HEK293 (cell line): ENCODE measurements around the gene ATG10.

Source experiments
- CTCF ChIA-PET: fragments of 350-600 bp; formaldehyde crosslinking; extraction: SDS; loops from one replicate; lab custom pipeline; 2021; ENCODE audit warnings: antibody characterized with exemption; lab: Yijun Ruan, JAX
- POLR2A ChIA-PET: fragments of 300-600 bp; formaldehyde crosslinking; extraction: SDS; loops from one replicate; lab custom pipeline; 2020; ENCODE audit warnings: antibody characterized with exemption, inconsistent platforms; lab: Yijun Ruan, JAX
- H3K27ac ChIP-seq: fragments of 200-500 bp; sonication (Bioruptor generic); 2 replicates; pipeline ENCODE4 v1.5.1; 2014; ENCODE audit warnings: low read depth, low read length, control low read depth, inconsistent platforms; ENCODE audit errors: extremely low read depth
- H3K36me3 ChIP-seq, 2 experiments: fragments of 200-500 bp in 1 of 2; sonication (Bioruptor generic) in 1 of 2; 1 replicate in 1 of 2; 2 replicates in 1 of 2; pipeline ENCODE4 v1.5.1; 2014 to 2017; ENCODE audit warnings: inconsistent platforms in 2 of 2, low read length in 2 of 2; ENCODE audit not compliant: control insufficient read depth in 2 of 2, insufficient read depth in 1 of 2
- H3K4me1 ChIP-seq: fragments of 200-500 bp; sonication (Bioruptor generic); 2 replicates; pipeline ENCODE4 v1.5.1; 2014; ENCODE audit warnings: mild to moderate bottlenecking, low read length, inconsistent platforms; ENCODE audit not compliant: control insufficient read depth, insufficient read depth
- H3K4me3 ChIP-seq: 2 replicates; pipeline ENCODE4 v1.5.1; 2011; ENCODE audit warnings: low read depth, mild to moderate bottlenecking, control low read depth, low read length, moderate library complexity
- H3K9me3 ChIP-seq: fragments of 200-500 bp; sonication (Bioruptor generic); 2 replicates; pipeline ENCODE4 v1.5.1; 2014; ENCODE audit warnings: low read depth, low read length, inconsistent platforms; ENCODE audit not compliant: control insufficient read depth, insufficient read depth
- EGR2 ChIP-seq: fragments of 450-650 bp; formaldehyde crosslinking; IDR thresholded peaks from 2 replicates; pipeline ENCODE4 v1.5.1; 2016; ENCODE audit warnings: low read depth, missing biosample characterization, missing genetic modification characterization
- GLI2 ChIP-seq: fragments of 450-650 bp; formaldehyde crosslinking; IDR thresholded peaks from 2 replicates; pipeline ENCODE4; 2017; ENCODE audit warnings: missing biosample characterization, missing genetic modification characterization, low read depth, borderline replicate concordance
- GLIS1 ChIP-seq: fragments of 450-650 bp; formaldehyde crosslinking; IDR thresholded peaks from 2 replicates; pipeline ENCODE4 v1.5.1; 2016; ENCODE audit warnings: missing biosample characterization, missing genetic modification characterization
- MYNN ChIP-seq: fragments of 450-650 bp; formaldehyde crosslinking; IDR thresholded peaks from 2 replicates; pipeline ENCODE4 v1.5.1; 2016; ENCODE audit warnings: missing biosample characterization, missing genetic modification characterization, borderline replicate concordance
- OSR2 ChIP-seq: fragments of 450-650 bp; formaldehyde crosslinking; IDR thresholded peaks from 2 replicates; pipeline ENCODE4 v1.5.1; 2016; ENCODE audit warnings: missing biosample characterization, missing genetic modification characterization
- SCRT2 ChIP-seq: fragments of 450-650 bp; formaldehyde crosslinking; IDR thresholded peaks from 2 replicates; pipeline ENCODE4 v1.5.1; 2016; ENCODE audit warnings: missing biosample characterization, missing genetic modification characterization
- SETDB1 ChIP-seq: IDR thresholded peaks from one replicate; pipeline ENCODE4 v1.6.1; 2017; ENCODE audit warnings: mild to moderate bottlenecking, low read length, moderate library complexity, mixed read lengths; ENCODE audit not compliant: insufficient read length
- SP2 ChIP-seq: fragments of 450-650 bp; formaldehyde crosslinking; IDR thresholded peaks from 2 replicates; pipeline ENCODE4 v1.5.1; 2016; ENCODE audit warnings: missing biosample characterization, missing genetic modification characterization
- SP3 ChIP-seq: fragments of 450-650 bp; formaldehyde crosslinking; IDR thresholded peaks from 2 replicates; pipeline ENCODE4 v1.5.1; 2016; ENCODE audit warnings: missing biosample characterization, missing genetic modification characterization
- ZBTB1 ChIP-seq: fragments of 450-650 bp; formaldehyde crosslinking; IDR thresholded peaks from 2 replicates; pipeline ENCODE4 v1.5.1; 2016; ENCODE audit warnings: missing biosample characterization, missing genetic modification characterization
- ZBTB48 ChIP-seq: fragments of 450-650 bp; formaldehyde crosslinking; IDR thresholded peaks from 2 replicates; pipeline ENCODE4 v1.5.1; 2016; ENCODE audit warnings: missing biosample characterization, missing genetic modification characterization
- ZFHX2 ChIP-seq: fragments of 450-650 bp; formaldehyde crosslinking; conservative IDR thresholded peaks from 2 replicates; pipeline ENCODE4 v1.5.1; 2016; ENCODE audit warnings: missing biosample characterization, missing genetic modification characterization
- ZFP3 ChIP-seq: fragments of 450-650 bp; formaldehyde crosslinking; IDR thresholded peaks from 2 replicates; pipeline ENCODE4 v1.5.1; 2016; ENCODE audit warnings: low read depth, missing biosample characterization, missing genetic modification characterization
- ZNF133 ChIP-seq: fragments of 450-650 bp; formaldehyde crosslinking; IDR thresholded peaks from 2 replicates; pipeline ENCODE4 v1.5.1; 2016; ENCODE audit warnings: missing biosample characterization, missing genetic modification characterization
- ZNF138 ChIP-seq: fragments of 450-650 bp; formaldehyde crosslinking; IDR thresholded peaks from 2 replicates; pipeline ENCODE4 v1.5.1; 2016; ENCODE audit warnings: missing biosample characterization, missing genetic modification characterization, borderline replicate concordance
- ZNF19 ChIP-seq: fragments of 450-650 bp; formaldehyde crosslinking; IDR thresholded peaks from 2 replicates; pipeline ENCODE4; 2016; ENCODE audit warnings: missing biosample characterization, missing genetic modification characterization, low read depth
- ZNF2 ChIP-seq: fragments of 450-650 bp; formaldehyde crosslinking; IDR thresholded peaks from 2 replicates; pipeline ENCODE4 v1.5.1; 2016; ENCODE audit warnings: missing biosample characterization, missing genetic modification characterization
- ZNF221 ChIP-seq: fragments of 450-650 bp; formaldehyde crosslinking; IDR thresholded peaks from 2 replicates; pipeline ENCODE4 v1.5.1; 2017; ENCODE audit warnings: missing biosample characterization, missing genetic modification characterization, borderline replicate concordance
- ZNF274 ChIP-seq, 2 experiments: fragments of 200-500 bp in 1 of 2; fragments of 450-650 bp in 1 of 2; sonication (Bioruptor generic) in 1 of 2; formaldehyde crosslinking in 1 of 2; IDR thresholded peaks; 2 replicates each; pipeline versions ENCODE4 v1.5.1 to v1.6.1; 2014 to 2016; ENCODE audit warnings: borderline replicate concordance in 1 of 2, inconsistent platforms in 1 of 2, low read length in 1 of 2, missing biosample characterization in 1 of 2, missing genetic modification characterization in 1 of 2
- ZNF394 ChIP-seq: fragments of 450-650 bp; formaldehyde crosslinking; IDR thresholded peaks from 2 replicates; pipeline ENCODE4 v1.5.1; 2016; ENCODE audit warnings: missing biosample characterization, missing genetic modification characterization, mild to moderate bottlenecking, moderate library complexity, borderline replicate concordance
- ZNF521 ChIP-seq: fragments of 450-650 bp; formaldehyde crosslinking; IDR thresholded peaks from 2 replicates; pipeline ENCODE4 v1.5.1; 2017; ENCODE audit warnings: missing biosample characterization, mild to moderate bottlenecking, missing genetic modification characterization
- ZNF530 ChIP-seq: fragments of 450-650 bp; formaldehyde crosslinking; IDR thresholded peaks from 2 replicates; pipeline ENCODE4 v1.5.1; 2016; ENCODE audit warnings: low read depth, missing biosample characterization, missing genetic modification characterization
- ZNF561 ChIP-seq: fragments of 450-650 bp; IDR thresholded peaks from 2 replicates; pipeline ENCODE4 v1.5.1; 2018; ENCODE audit warnings: missing biosample characterization, missing genetic modification characterization, borderline replicate concordance
- ZNF623 ChIP-seq: fragments of 450-650 bp; formaldehyde crosslinking; IDR thresholded peaks from 2 replicates; pipeline ENCODE4 v1.5.1; 2016; ENCODE audit warnings: missing biosample characterization, missing genetic modification characterization
- ZNF670 ChIP-seq: fragments of 450-650 bp; formaldehyde crosslinking; IDR thresholded peaks from 2 replicates; pipeline ENCODE4 v1.5.1; 2016; ENCODE audit warnings: missing biosample characterization, missing genetic modification characterization, low read depth
- ZNF785 ChIP-seq: fragments of 450-650 bp; formaldehyde crosslinking; IDR thresholded peaks from 2 replicates; pipeline ENCODE4 v1.5.1; 2016; ENCODE audit warnings: missing biosample characterization, missing genetic modification characterization
- ZNF791 ChIP-seq: fragments of 450-650 bp; formaldehyde crosslinking; IDR thresholded peaks from 2 replicates; pipeline ENCODE4 v1.5.1; 2016; ENCODE audit warnings: missing biosample characterization, missing genetic modification characterization
- ZXDB ChIP-seq: fragments of 450-650 bp; formaldehyde crosslinking; IDR thresholded peaks from 2 replicates; pipeline ENCODE4 v1.5.1; 2016; ENCODE audit warnings: missing biosample characterization, missing genetic modification characterization
- TF ChIP-seq, protein P1 (sequence below): fragments of 450-650 bp; formaldehyde crosslinking; IDR thresholded peaks from 2 replicates; pipeline ENCODE4 v1.5.0; 2017; ENCODE audit warnings: missing biosample characterization, missing genetic modification characterization, borderline replicate concordance
- TF ChIP-seq, protein P2 (sequence below): fragments of 450-650 bp; formaldehyde crosslinking; IDR thresholded peaks from 2 replicates; pipeline ENCODE4 v1.5.1; 2016; ENCODE audit warnings: missing biosample characterization, missing genetic modification characterization
- TF ChIP-seq, protein P3 (sequence below): fragments of 450-650 bp; formaldehyde crosslinking; IDR thresholded peaks from 2 replicates; pipeline ENCODE4 v1.5.1; 2017; ENCODE audit warnings: missing biosample characterization, missing genetic modification characterization
- TF ChIP-seq, protein P4 (sequence below): fragments of 450-650 bp; formaldehyde crosslinking; IDR thresholded peaks from 2 replicates; pipeline ENCODE4 v1.5.1; 2016; ENCODE audit warnings: missing biosample characterization, missing genetic modification characterization

Gene ATG10

DNA sequence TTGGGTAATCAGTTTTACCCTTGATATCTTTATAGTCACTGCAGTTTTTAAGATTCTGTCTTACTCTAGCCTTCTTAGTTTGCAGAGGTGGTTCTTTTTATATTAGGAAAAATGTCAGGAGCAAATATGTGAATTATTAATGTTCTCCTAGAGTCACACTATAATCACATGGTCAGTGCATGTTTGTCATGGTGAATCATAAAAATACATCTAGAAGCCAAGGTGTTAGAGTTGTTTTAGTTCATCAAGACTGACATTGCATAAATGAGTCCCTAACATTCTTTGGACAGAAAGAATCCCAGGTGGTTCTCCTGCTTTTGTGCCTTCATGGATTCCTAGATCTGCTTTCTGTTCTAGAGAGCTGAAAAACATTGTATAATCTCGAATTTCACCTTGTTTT is 22.9 kb downstream of the ATG10 start:
- TF ChIP-seq ZNF530 (tag by site-specific recombination), result no peak
- no peak for TF ChIP-seq ZNF221 (tag by site-specific recombination)
- no peak for TF ChIP-seq ZNF138 (tag by site-specific recombination)
- TF ChIP-seq SP3 (tag by site-specific recombination), result no peak
- no peak for TF ChIP-seq ZNF521
- TF ChIP-seq ZFP3, result no peak
- no peak for TF ChIP-seq SP2
- TF ChIP-seq ZXDB (tag by site-specific recombination), result no peak
- TF ChIP-seq ZBTB1 (tag by site-specific recombination), result no peak
- no peak for TF ChIP-seq ZFHX2 (tag by site-specific recombination)
- TF ChIP-seq, protein P1, sequence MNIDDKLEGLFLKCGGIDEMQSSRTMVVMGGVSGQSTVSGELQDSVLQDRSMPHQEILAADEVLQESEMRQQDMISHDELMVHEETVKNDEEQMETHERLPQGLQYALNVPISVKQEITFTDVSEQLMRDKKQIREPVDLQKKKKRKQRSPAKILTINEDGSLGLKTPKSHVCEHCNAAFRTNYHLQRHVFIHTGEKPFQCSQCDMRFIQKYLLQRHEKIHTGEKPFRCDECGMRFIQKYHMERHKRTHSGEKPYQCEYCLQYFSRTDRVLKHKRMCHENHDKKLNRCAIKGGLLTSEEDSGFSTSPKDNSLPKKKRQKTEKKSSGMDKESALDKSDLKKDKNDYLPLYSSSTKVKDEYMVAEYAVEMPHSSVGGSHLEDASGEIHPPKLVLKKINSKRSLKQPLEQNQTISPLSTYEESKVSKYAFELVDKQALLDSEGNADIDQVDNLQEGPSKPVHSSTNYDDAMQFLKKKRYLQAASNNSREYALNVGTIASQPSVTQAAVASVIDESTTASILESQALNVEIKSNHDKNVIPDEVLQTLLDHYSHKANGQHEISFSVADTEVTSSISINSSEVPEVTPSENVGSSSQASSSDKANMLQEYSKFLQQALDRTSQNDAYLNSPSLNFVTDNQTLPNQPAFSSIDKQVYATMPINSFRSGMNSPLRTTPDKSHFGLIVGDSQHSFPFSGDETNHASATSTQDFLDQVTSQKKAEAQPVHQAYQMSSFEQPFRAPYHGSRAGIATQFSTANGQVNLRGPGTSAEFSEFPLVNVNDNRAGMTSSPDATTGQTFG, result no peak
- no peak for TF ChIP-seq ZNF133
- TF ChIP-seq MYNN (tag by site-specific recombination), result no peak
- TF ChIP-seq OSR2, result no peak
- TF ChIP-seq, protein P2, sequence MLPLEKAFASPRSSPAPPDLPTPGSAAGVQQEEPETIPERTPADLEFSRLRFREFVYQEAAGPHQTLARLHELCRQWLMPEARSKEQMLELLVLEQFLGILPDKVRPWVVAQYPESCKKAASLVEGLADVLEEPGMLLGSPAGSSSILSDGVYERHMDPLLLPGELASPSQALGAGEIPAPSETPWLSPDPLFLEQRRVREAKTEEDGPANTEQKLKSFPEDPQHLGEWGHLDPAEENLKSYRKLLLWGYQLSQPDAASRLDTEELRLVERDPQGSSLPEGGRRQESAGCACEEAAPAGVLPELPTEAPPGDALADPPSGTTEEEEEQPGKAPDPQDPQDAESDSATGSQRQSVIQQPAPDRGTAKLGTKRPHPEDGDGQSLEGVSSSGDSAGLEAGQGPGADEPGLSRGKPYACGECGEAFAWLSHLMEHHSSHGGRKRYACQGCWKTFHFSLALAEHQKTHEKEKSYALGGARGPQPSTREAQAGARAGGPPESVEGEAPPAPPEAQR (tag by site-specific recombination), result no peak
- no peak for TF ChIP-seq EGR2 (tag by site-specific recombination)
- TF ChIP-seq ZNF623 (tag by site-specific recombination), result no peak
- TF ChIP-seq ZNF274 (IDR thresholded peaks at IDR 0.05; ENCODE audit: low read length), result no peak
- TF ChIP-seq ZNF274 (tag by site-specific recombination; IDR thresholded peaks at IDR 0.05; ENCODE audit: borderline replicate concordance), result no peak
- no peak for TF ChIP-seq SCRT2 (tag by site-specific recombination)
- no peaks in the 10 kb centered on the region for H3K4me1 ChIP-seq
- no peak overlapping the region for H3K4me3 ChIP-seq
- H3K36me3 ChIP-seq, result peaks cover 0 to 12% of the 10 kb centered on the region in 2 experiments; a peak in 2 of 3 replicates
- no peak overlapping the region for H3K27ac ChIP-seq
- H3K9me3 ChIP-seq, result no peaks in the 10 kb centered on the region
- ChIA-PET CTCF (no interaction called here), POLR2A (no interaction called here)

DNA sequence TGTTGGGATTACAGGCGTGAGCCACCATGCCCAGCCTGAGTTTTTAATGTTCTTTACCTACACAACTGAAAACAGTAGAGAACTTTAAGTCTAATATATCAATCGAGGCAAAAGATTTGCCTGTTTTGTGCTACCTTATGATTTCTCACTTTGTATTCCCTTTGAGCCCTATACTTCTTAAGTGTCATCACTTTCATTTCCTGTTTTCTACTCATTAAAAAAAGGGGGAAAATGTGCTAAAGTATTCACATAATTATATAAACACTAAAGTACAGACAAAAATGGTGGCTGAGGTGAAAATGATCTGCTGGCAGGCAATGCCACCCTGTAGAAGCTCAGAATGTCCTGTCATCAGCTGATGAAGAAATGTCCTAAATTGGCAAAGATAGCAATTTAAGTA is 23.6 kb downstream of the ATG10 start:
- CTCF ChIA-PET, result no interaction called here
- Histone ChIP-seq H3K4me3 (no peak overlapping the region), H3K36me3 (peaks cover 0 to 12% of the 10 kb centered on the region in 2 experiments; a peak in 2 of 3 replicates), H3K4me1 (no peaks in the 10 kb centered on the region), H3K9me3 (no peaks in the 10 kb centered on the region), H3K27ac (no peak overlapping the region)
- POLR2A ChIA-PET, result no interaction called here
- no peak for TF ChIP-seq ZNF670 (tag by site-specific recombination)
- TF ChIP-seq ZNF394 (tag by site-specific recombination), result no peak
- no peak for TF ChIP-seq GLIS1 (tag by site-specific recombination)
- TF ChIP-seq, protein P3, sequence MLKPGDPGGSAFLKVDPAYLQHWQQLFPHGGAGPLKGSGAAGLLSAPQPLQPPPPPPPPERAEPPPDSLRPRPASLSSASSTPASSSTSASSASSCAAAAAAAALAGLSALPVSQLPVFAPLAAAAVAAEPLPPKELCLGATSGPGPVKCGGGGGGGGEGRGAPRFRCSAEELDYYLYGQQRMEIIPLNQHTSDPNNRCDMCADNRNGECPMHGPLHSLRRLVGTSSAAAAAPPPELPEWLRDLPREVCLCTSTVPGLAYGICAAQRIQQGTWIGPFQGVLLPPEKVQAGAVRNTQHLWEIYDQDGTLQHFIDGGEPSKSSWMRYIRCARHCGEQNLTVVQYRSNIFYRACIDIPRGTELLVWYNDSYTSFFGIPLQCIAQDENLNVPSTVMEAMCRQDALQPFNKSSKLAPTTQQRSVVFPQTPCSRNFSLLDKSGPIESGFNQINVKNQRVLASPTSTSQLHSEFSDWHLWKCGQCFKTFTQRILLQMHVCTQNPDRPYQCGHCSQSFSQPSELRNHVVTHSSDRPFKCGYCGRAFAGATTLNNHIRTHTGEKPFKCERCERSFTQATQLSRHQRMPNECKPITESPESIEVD, result no peak
- TF ChIP-seq SETDB1, result no peak
- TF ChIP-seq ZNF791 (tag by site-specific recombination), result no peak
- no peak for TF ChIP-seq ZNF561
- TF ChIP-seq ZNF2, result no peak
- no peak for TF ChIP-seq ZBTB48 (tag by site-specific recombination)
- no peak for TF ChIP-seq ZNF19 (tag by site-specific recombination)
- TF ChIP-seq ZNF785, result no peak
- no peak for TF ChIP-seq GLI2 (tag by site-specific recombination)
- TF ChIP-seq, protein P4, sequence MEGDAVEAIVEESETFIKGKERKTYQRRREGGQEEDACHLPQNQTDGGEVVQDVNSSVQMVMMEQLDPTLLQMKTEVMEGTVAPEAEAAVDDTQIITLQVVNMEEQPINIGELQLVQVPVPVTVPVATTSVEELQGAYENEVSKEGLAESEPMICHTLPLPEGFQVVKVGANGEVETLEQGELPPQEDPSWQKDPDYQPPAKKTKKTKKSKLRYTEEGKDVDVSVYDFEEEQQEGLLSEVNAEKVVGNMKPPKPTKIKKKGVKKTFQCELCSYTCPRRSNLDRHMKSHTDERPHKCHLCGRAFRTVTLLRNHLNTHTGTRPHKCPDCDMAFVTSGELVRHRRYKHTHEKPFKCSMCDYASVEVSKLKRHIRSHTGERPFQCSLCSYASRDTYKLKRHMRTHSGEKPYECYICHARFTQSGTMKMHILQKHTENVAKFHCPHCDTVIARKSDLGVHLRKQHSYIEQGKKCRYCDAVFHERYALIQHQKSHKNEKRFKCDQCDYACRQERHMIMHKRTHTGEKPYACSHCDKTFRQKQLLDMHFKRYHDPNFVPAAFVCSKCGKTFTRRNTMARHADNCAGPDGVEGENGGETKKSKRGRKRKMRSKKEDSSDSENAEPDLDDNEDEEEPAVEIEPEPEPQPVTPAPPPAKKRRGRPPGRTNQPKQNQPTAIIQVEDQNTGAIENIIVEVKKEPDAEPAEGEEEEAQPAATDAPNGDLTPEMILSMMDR (tag by site-specific recombination), result no peak
